H1 (cell line): Measurements from ENCODE around the gene DENND2C. TPM values are rescaled to one million over a fixed set of nuclear protein-coding genes. Genes with fewer than 3 reads are reported as not detected.

Experiments
- BACH1 ChIP-seq: IDR thresholded peaks from 2 replicates; pipeline ENCODE4 v1.6.1; 2012; ENCODE audit warnings: low read length, improper control_type of control experiment
- BRCA1 ChIP-seq: IDR thresholded peaks from 2 replicates; pipeline ENCODE4 v1.6.1; 2012; ENCODE audit warnings: low read depth, low read length, improper control_type of control experiment
- CBX8 ChIP-seq: fragments of 300-800, 300-1000 bp; sonication (generic); IDR thresholded peaks from 2 replicates; pipeline ENCODE4 v1.7.1; 2016; ENCODE audit warnings: low read depth, low read length, borderline replicate concordance
- CEBPB ChIP-seq: IDR thresholded peaks from 2 replicates; pipeline ENCODE4 v1.6.1; 2012; ENCODE audit warnings: low read depth, low read length
- CHD1 ChIP-seq: IDR thresholded peaks from 2 replicates; pipeline ENCODE4 v1.6.1; 2012; ENCODE audit warnings: low read depth, low read length, improper control_type of control experiment
- CREB1 ChIP-seq: IDR thresholded peaks from 2 replicates; pipeline ENCODE4 v1.6.1; 2012; ENCODE audit warnings: inconsistent platforms
- E2F6 ChIP-seq: IDR thresholded peaks from 2 replicates; pipeline ENCODE4 v1.6.1; 2012; ENCODE audit warnings: inconsistent platforms
- EGR1 ChIP-seq: IDR thresholded peaks from 2 replicates; pipeline ENCODE4 v1.6.1; 2011; ENCODE audit warnings: low read depth, low read length, borderline replicate concordance
- EP300 ChIP-seq, 2 experiments: IDR thresholded peaks; 1 replicate in 1 of 2; 2 replicates in 1 of 2; pipeline ENCODE4 v1.6.1; 2011 to 2012; ENCODE audit warnings: low read depth in 2 of 2, low read length in 2 of 2, mild to moderate bottlenecking in 2 of 2, borderline replicate concordance in 1 of 2, inconsistent platforms in 1 of 2, moderate library complexity in 1 of 2
- FOSL1 ChIP-seq: IDR thresholded peaks from 2 replicates; pipeline ENCODE4 v1.6.1; 2011; ENCODE audit warnings: mild to moderate bottlenecking, low read depth, low read length, moderate library complexity; ENCODE audit not compliant: insufficient read depth
- GTF2F1 ChIP-seq: IDR thresholded peaks from 2 replicates; pipeline ENCODE4 v1.6.1; 2012; ENCODE audit warnings: low read depth, low read length, improper control_type of control experiment, borderline replicate concordance
- HDAC6 ChIP-seq: IDR thresholded peaks from one replicate; pipeline ENCODE4 v1.7.1; 2012; ENCODE audit warnings: low read depth, mild to moderate bottlenecking, inconsistent platforms, low read length, moderate library complexity
- JUN ChIP-seq: IDR thresholded peaks from 2 replicates; pipeline ENCODE4 v1.6.1; 2011; ENCODE audit warnings: low read depth, mild to moderate bottlenecking, improper control_type of control experiment, low read length
- KDM1A ChIP-seq: fragments of 200-600, 300-600 bp; sonication (generic); IDR thresholded peaks from 2 replicates; pipeline ENCODE4 v1.7.1; 2016; ENCODE audit warnings: mild to moderate bottlenecking, low read length, borderline replicate concordance
- PHF8 ChIP-seq: fragments of 200-600 bp; sonication (generic); conservative IDR thresholded peaks from 2 replicates; pipeline ENCODE4 v1.7.1; 2012; ENCODE audit warnings: low read depth, mild to moderate bottlenecking, inconsistent platforms, low read length, moderate library complexity
- POLR2A ChIP-seq, 2 experiments: IDR thresholded peaks; 1 replicate in 1 of 2; 2 replicates in 1 of 2; pipeline ENCODE4 v1.6.1; 2011; ENCODE audit warnings: low read depth in 2 of 2, low read length in 2 of 2, mild to moderate bottlenecking in 2 of 2; ENCODE audit errors: control extremely low read depth in 1 of 2
- RAD21 ChIP-seq, 2 experiments: IDR thresholded peaks in 1 of 2; conservative IDR thresholded peaks in 1 of 2; 2 replicates each; pipeline ENCODE4 v1.6.1; 2011; ENCODE audit warnings: low read depth in 2 of 2, low read length in 2 of 2, improper control_type of control experiment in 1 of 2, inconsistent platforms in 1 of 2, mild to moderate bottlenecking in 1 of 2, moderate library complexity in 1 of 2
- RBBP5 ChIP-seq: IDR thresholded peaks from 2 replicates; pipeline ENCODE4 v1.7.1; 2012; ENCODE audit warnings: low read depth, mild to moderate bottlenecking, inconsistent platforms, low read length, moderate library complexity, borderline replicate concordance
- RXRA ChIP-seq: IDR thresholded peaks from 2 replicates; pipeline ENCODE4 v1.6.1; 2011; ENCODE audit warnings: low read depth, mild to moderate bottlenecking, low read length, moderate library complexity; ENCODE audit not compliant: insufficient read depth
- SRF ChIP-seq: IDR thresholded peaks from 2 replicates; pipeline ENCODE4 v1.6.1; 2011; ENCODE audit warnings: mild to moderate bottlenecking, low read depth, low read length, moderate library complexity
- SUZ12 ChIP-seq: fragments of 200-600 bp; sonication (generic); IDR thresholded peaks from 2 replicates; pipeline ENCODE4 v1.6.1; 2012; ENCODE audit warnings: mild to moderate bottlenecking, inconsistent platforms, low read length, moderate library complexity, mixed read lengths
- TCF12 ChIP-seq: IDR thresholded peaks from 2 replicates; pipeline ENCODE4 v1.6.1; 2011; ENCODE audit warnings: low read depth, mild to moderate bottlenecking, low read length
- TEAD4 ChIP-seq: IDR thresholded peaks from 2 replicates; pipeline ENCODE4 v1.6.1; 2012; ENCODE audit warnings: low read depth, low read length, inconsistent platforms, mixed read lengths
- polyA plus RNA-seq, 7 experiments: library from polyadenylated mRNA; depleted of rRNA in 3 of 7; stranded (reverse) in 5 of 7; unstranded in 2 of 7; fragments of >200 nt in 5 of 7; fragments of 200-250 nt in 2 of 7; gene quantifications; 1 replicate in 5 of 7; 2 replicates in 1 of 7; 4 replicates in 1 of 7; pipeline versions ENCODE4 v1.2.1 to v1.2.3, GENCODE V29; 2011 to 2013; ENCODE audit warnings: missing spikeins in 2 of 7, mixed read lengths in 2 of 7
- total RNA-seq: library from RNA; stranded (reverse); fragmentation: NEBNext Ultra II Directional; extraction: Animal tissue kit (Norgen Biotek cat#: 25700); gene quantifications from 2 replicates; pipeline ENCODE4 v1.2.1, GENCODE V29; 2021
- TF ChIP-seq, protein P1 (sequence below): IDR thresholded peaks from 2 replicates; pipeline ENCODE4 v1.6.1; 2012; ENCODE audit warnings: inconsistent platforms

Gene DENND2C
- total and polyA plus RNA-seq, 2 of the 8 experiments (the other 6 are each of a cell fraction or from before 2014, with no cell fraction given) = 1.8 to 5.5 TPM

GRCh38 chr1:114716304-114717170 lies 46.7 kb upstream of the DENND2C start, which contains the start of gene NRAS (continued):
- peak; percentile 62 to 91 for TF ChIP-seq POLR2A (IDR thresholded peaks at IDR 0.05; ENCODE audit: control extremely low read depth in 1 of 2, low read depth in 2 of 2, low read length in 2 of 2)
- no peak for TF ChIP-seq CBX8
- TF ChIP-seq BACH1 = no peak
- TF ChIP-seq BRCA1 = no peak
- TF ChIP-seq SRF = peak; percentile 76
- no peak for TF ChIP-seq RBBP5
- no peak for TF ChIP-seq EGR1
- TF ChIP-seq E2F6 = no peak
- no peak for TF ChIP-seq CHD1
- no peak for TF ChIP-seq TCF12
- TF ChIP-seq JUN = no peak
- TF ChIP-seq SUZ12 = no peak
- peak; percentile 97 for TF ChIP-seq PHF8
- TF ChIP-seq EP300 (IDR thresholded peaks at IDR 0.05; ENCODE audit: borderline replicate concordance in 1 of 2, low read depth in 2 of 2, low read length in 2 of 2) = peak in 1 of 2 experiments; percentile 57; a peak in 1 of 3 replicates
- no peak for TF ChIP-seq RXRA
- TF ChIP-seq FOSL1 = no peak
- no peak for TF ChIP-seq RAD21 (IDR thresholded peaks at IDR 0.05 in 1 of 2, conservative IDR thresholded peaks at IDR 0.05 in 1 of 2; ENCODE audit: low read depth in 2 of 2, low read length in 2 of 2)
- TF ChIP-seq, protein P1, sequence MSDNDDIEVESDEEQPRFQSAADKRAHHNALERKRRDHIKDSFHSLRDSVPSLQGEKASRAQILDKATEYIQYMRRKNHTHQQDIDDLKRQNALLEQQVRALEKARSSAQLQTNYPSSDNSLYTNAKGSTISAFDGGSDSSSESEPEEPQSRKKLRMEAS = peak; percentile 97
- TF ChIP-seq CREB1 = peak; percentile 96
- TF ChIP-seq TEAD4 = no peak
- TF ChIP-seq GTF2F1 = no peak; the same call in 1 of the 2 replicates
- TF ChIP-seq HDAC6 = no peak
- TF ChIP-seq KDM1A = no peak
- TF ChIP-seq CEBPB = no peak
